Measurements from ENCODE around the gene TGFB2.

Gene TGFB2

DNA sequence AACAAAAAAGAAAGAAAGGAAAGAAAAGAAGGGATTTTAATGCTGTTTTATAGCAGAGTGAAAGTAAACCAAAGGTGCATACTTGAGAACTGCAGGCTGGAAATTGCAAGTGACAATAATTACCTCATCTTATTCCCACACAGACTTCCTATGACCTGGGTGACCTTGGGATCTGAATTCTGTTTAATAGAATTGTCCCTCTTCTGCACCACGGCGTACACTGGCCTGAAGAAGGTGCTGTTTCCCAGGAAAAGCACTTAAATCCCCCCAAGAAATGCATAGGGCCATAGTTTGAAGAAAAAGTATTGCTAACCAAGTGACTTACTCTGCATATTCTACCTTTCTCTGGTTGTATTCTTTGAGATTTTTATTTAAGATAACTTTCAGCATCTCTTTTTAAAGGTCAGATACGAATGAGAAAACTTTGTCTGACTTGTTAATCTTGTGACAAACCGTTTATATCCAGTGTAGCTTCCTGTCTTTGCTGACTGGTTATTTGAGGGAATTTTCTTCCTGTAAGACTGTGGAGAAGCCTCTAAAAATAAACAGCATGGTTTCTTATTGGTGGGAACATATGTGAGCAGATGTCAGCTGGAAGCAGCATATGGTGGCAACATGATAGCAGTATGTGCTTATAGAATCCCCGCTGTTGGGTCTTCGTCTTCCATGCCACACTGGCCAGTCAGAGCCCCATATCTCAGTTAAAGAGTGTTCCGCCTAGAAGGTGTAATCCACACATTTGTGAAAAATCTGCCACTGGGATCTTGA is 16.3 kb downstream of the TGFB2 start:
- DNase-seq (ENCODE audit: low read depth in 2 of 2): no peak

DNA sequence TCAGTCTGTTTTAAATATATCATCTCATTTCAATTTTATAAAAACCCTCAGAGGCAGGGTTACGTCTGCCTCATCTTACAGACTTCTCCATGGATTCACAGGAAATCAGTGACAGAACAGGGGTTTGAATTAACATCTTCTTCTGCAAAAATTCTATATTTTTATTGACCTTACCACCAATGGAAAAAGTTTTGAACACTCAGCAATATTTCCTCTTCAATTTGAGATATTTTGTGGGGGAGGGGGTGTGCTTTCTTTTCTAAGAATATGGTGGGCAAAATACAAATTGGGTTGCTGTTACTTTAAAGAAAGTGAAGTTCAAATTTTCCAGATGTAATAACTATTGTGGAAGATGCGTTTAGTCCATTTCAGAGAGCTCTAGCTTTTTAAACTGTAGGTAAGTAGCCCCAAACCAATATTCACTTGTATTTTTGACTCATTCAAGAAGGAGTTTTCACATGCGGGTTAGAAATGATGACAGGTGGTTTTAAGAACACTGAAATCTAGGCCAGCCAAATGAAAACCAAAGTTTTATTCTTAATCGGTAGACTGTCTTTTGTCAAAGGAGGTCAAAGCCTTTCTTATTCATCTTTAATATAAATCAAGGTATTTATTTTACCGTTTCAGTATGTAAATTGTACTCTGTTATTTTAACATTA is 17.4 kb downstream of the TGFB2 start:
- no peak for DNase-seq (ENCODE audit: low read depth in 2 of 2)

DNA sequence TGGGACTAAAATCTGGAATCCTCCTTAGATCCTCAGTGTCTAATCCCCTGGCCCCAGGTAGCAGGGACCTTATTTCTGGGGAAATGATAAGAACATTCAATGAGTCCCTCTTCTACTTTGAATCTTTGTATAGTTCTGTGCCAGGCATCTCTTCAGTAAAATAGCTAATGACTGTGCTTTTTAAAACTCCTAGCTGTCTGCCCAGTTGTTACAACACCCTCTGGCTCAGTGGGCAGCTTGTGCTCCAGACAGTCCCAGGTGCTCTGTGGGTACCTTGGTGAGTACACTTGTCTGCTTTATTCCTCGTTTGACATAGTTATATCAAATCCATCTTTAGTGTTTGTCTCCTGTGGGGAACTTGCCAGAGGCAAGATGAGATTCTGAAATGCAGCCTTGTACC is 18.0 kb downstream of the TGFB2 start:
- DNase-seq (ENCODE audit: low read depth in 2 of 2): no peak

DNA sequence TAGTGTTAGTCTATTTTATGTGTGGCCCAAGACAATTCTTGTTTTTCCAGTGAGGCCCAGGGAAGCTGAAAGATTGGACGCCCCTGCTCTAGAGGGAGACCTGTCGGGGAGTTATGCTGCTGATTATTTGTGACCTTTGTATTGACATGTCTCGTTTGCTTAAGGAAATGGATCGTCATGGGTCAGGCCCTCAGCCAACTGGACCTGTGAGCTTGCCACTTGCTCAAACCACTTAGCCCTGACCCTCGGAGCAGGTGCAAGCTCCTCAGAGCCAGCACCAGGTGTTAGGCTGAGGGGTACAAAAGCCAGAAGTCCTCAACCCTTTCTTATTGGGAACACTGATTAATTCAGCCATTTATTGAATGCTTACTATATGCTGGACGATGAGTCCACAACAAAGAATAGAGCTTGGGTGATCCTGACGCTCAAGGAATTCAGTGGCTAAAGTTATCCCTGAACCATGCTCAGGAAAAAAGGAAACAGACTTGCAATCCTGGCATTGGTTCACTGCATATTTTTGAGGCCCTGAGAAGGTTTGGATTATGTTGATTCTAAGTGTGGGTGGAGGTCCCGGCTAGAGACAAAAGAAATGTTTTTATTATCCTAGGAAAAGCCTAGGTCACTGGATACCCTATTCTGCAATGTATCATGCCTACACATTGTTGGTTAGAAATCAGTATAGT is 19.0 kb downstream of the TGFB2 start:
- DNase-seq (ENCODE audit: low read depth in 2 of 2): no peak

DNA sequence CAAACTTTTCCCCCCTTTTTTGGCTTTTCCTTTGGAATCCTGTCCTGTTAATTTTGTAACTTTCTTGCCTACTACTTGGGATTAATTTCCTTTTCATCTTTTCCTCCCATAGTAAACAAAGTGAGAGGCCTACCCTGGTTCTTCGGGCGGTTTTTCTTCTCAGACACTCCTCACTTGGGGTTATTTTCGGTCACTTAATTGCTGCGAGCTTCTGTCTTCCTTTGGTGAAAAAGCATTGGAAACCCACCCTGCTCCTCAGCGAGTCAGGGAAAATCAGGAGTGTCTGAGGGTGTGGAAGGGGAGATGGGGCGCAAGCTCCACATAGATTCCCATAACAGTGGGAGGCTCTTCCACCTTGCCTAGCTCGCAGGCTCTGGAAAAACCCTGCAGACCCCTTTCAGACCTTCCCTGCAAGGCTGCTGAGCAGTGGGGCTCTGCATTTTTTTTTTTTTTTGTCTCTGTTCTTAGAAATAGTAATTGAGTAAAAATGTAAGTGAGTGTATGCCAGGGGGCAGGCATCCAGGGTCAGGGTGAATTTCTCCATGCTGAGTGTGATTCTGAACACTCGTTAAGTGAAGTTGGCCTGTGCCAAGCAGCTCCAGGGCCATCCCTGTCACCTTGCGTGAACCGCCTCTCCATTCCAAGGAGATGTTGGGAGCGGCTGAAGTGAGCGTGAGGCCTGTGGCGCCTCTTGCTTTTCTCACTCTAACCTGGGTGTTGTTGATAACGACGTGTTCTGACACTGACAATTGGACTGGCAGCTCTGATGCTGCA is 20.3 kb downstream of the TGFB2 start:
- DNase-seq (ENCODE audit: low read depth in 2 of 2): no peak

DNA sequence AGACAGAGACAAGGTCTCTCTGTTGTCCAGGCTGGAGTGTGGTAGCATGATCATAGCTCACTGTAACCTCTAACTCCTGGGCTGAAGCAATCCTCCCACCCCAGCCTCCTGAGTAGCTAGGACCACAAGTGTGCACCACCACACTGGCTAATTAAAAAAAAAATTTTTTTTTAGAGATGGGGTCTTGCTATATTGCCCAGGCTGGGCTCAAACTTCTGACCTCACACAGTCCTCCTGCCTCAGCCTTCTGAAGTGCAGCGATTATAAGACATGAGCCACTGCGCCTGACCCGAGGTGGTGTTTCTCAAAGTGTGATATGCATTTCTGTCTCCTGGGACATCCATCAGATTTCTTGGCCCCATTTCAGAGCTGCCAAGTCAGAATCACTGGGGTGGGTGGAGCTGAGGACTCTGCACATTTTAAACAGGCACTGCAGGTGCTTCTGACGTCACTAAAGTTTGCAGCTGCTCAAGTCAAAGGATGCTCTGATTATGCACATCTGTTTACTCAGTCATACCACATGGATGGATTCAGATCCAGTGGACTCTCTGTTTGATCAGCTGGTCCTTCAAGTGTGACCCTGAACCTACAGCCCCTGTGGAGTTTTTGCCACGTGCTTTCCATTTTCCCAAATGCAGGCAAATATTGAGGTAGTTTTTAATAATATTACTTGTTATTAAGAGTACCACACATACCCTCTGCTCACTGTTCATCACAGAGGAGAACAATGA is 21.4 kb downstream of the TGFB2 start:
- DNase-seq (ENCODE audit: low read depth in 2 of 2): no peak

DNA sequence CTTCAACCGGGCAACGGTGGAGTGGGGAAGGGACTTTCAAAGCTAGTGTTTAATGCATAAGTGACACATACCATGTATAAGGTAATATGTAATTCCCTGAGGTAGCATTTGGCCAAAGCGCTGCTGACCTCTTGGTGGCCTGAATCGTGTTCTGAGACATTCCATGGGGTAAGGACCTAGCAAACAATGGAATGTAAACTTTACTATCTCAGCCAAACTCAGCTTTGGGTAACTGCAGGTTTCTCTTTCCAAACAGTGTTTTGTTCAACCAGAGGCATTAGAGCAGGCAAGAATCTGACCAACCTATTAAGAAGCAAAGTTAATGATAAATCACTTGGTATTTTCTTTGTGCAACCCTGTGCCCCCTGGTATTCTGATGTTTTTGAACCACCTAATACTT is 22.0 kb downstream of the TGFB2 start:
- DNase-seq (ENCODE audit: low read depth in 2 of 2): no peak

DNA sequence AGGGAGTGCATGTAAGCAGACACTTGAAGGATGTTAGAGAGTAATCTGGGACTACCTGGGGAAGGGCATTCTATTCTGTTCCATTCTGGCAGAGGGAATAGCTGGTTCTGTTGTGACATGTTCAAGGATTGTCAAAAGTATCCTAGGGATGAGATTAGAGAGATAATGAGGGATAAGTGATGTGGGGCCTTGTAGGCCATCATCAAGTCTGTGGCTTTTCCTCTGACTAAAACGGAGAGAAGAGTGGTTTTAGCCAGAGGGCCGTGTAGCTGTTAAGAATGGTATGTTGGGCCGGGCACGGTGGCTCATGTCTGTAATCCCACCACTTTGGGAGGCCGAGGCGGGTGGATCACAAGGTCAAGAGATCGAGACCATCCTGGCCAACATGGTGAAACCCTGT is 23.6 kb downstream of the TGFB2 start:
- DNase-seq (ENCODE audit: low read depth in 2 of 2): no peak

DNA sequence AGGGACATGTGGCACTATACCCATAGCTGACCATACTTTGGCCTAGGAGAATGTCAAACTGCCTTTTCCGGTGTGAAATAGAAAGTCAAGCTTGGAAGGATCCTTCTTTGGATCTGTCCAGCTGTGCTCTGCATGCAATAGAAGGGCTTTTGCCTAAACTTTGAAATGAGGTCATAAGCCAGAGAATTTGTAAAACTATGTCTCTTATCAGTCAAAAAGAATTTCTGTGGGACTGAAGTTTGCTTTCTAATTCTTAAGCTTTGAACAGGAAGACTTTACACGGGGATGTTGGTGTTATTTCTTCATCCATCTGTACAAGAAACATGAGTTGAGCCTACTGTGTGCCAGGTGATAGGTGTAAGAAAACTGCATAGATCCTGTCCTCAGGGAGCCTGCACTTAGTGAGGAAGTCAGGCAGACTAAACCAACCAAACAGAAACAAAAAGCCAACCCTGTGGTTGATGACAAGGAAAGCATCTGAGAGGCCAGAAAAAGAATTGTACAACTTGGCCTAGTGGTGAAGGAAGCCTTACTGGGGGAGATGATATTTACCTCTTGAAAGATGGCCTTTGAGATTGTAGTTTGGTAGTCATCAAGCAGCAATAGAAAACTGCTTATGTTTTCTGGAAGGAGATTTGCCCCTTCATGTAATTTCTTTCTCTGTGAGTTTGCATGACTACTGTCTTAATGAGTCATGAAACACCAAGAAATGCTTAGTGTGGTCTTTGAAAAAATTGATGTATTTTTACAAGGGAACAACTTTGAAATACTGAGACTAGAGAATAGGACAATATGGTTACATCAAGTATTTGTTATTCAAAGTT is 24.8 kb downstream of the TGFB2 start:
- DNase-seq (ENCODE audit: low read depth in 2 of 2): no peak

DNA sequence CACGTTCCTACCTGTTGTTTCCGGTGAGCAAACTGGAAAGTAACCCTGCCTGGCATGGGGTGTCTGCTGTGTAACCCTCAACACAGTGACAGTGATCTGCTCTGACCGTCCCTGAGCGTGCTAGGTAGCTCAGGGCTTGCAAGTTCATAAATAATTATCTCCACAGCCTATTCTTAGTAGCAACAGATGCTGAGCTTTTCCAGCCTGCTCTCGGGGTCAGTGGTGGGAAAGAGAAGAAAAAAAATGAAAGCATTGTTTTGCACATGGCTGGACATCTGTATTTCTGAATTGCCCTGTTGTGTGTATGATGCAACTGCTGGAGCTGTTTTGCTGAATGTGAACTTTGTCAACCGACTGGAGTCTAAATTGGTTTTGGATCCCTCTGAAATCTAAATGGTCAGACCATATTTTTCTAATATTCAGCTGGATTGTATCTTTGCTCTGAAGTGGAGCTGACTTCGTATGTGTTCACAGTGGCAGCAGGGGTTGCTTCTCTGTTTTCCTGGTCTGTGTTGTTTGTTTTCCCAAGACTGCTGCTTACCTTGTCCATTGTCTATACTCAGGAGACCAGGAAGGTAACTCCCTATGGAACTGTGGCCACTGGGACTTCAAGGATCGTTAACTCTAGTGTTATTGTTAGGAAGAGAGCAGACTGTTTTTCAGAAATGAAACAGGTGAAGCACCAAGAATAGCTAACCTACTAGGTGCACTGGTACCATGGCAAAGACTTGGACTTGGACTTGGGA is 27.0 kb downstream of the TGFB2 start:
- no peak for DNase-seq (ENCODE audit: low read depth in 2 of 2)

DNA sequence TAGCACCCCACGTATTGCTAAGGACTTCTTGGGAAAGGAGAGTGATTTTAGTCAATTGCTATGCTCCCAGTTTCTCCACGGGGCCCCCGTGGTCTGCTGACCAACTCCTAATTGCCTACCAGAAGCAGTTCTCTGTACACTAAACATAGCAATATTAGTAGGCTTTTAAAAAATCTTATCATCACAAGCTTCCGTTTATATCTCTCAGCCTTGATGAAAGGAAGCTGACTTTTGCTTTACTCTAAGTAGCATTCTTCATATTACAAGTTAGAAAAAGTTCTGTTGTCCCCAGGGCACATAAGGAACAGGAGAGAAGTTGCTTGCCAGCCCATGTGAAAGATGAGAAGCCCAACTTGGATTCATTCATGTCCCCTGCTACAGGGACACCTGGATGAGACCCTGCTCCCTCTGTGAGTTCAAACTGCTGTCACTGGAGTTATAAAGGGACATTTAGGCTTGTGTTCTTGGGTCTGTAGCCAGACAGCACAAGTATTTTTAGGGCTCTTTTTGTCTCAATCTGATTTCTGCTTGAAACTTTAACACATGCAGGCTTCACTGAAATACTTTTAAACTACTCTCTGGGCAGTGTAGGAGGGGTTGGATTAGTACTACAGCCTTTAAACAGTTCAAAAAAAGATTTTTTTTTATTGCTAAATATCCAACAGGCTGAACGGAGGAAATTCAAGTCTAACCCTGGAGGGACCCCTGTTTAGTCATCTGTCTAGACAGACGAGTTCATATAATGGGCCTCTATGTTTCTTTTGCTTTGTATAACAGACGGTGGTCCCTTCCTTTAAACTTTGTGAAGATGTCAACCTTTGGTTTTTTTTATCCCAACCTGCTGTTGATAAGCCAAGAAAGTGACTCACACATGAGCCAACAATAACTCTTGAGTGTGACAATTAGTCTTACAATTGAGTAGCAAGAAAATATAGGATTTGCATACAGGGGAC is 29.5 kb downstream of the TGFB2 start:
- no peak for DNase-seq (ENCODE audit: low read depth in 2 of 2)

DNA sequence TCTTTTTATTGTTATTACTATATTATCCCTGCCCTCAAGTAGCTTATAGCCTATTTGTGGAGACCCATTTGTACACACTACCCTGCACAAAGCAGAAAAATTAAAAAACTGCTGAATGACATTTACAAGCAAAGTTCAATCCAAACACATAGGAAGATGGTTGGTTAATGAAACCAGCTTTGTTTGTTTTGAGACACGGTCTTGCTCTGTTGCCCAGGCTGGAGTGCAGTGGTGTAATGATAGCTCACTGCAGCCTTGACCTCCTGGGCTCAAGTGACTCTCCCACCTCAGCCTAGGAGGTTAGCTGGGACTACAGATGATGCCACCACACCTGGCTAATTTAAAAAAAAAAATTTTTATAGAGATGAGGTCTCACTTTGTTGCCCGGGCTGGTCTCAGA is 31.6 kb downstream of the TGFB2 start:
- DNase-seq (ENCODE audit: low read depth in 2 of 2): no peak

DNA sequence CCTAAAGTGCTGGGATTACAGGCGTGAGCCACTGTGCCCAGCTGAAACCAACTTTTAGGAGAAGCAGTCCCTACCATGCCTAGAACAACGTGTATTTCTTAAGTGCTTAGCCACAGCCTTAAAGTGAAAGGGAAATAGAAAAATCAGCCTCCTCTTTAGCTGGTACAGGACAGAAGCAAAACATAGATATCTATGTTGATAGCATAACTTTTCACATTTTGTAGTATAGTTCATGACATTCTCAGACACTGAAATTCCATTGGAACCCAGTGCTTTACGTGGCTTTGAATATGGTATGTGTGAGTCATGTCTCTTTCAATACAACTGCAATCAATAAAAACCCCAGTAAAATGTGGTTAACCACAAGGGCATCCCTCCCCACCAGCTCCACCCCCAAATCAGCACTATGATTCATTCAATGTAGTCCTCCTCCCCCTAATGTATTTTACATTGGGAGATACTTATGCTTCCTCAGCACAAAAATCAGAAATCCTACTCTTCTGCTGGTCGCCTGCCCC is 32.1 kb downstream of the TGFB2 start:
- DNase-seq (ENCODE audit: low read depth in 2 of 2): peak; percentile 11 to 29

DNA sequence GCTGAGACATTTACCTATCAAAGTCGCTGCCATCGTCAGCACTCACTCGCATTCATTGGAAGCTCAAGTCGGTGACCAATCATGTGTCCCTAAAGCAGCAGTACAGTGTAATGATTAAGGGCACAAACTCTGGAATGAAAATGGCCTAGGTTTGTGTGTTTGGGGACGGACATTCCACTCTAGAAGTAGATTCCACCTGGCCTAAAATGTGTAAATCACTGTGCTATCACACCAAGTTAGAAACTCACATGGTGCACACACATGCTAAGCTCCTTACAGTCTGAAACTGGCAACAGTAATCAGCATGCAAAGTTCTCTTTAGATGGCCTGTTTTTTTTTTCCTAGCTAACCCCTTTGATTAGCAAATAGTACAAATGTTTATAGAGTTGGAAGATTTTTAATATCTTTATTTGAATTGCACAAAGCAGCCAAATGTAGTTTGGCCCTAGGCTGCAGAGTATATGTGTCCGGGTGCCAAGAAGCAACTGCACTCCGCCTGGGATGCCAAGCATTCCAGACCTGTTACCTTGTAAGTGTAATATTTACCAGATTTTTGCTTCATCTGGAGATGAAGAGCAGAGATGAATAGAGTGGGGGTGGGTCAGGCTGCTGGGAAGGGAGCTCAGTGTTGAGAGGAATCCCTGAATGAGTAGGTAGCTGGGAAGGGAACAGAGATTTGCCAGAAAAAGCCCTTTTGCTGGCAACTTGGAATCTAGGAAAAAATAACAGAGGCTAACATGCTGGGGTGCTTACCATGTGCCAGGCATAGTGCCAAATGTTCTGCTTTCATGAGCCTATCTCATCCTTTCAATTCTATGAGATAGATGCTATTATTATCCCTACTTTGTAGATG is 35.2 kb downstream of the TGFB2 start:
- no peak for DNase-seq (ENCODE audit: low read depth in 2 of 2)

DNA sequence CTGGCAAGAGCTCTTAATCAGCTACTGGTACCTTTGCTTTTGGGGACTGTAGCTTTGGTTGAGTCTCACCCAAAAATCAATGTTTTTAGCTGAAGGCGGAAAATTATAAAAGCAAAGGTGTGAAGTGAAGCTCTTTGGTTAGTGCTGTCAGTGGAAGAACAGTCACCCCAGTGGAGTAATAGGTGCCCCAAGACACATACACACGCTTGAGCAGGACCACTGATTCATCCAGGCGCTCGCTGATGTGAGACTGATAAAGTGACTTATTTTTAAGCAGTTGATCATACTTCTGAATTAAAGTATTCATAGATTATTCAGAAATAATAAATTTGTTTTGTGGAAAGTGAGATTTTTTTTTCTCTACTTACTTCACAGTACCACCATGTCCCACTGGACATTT is 37.1 kb downstream of the TGFB2 start:
- DNase-seq (ENCODE audit: low read depth in 2 of 2): no peak

DNA sequence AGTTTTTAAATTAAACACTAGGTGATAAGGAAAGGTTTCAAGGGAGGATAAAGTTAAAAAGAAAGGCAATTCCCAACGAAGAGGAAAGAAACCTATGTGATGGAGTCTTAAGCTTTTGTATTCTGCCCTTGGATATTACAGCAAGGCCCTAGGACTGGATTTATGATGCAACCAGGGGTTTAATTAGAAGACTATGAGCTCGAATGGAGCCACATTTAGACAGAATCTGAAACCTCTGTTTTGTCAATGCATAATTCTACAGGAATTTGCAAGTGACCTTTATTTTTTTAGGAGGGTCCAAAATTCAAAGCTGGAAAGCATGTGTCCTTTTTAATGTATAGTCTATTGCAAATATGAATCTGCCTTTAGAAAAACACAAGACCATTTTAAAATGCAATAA is 37.9 kb downstream of the TGFB2 start:
- no peak for DNase-seq (ENCODE audit: low read depth in 2 of 2)

DNA sequence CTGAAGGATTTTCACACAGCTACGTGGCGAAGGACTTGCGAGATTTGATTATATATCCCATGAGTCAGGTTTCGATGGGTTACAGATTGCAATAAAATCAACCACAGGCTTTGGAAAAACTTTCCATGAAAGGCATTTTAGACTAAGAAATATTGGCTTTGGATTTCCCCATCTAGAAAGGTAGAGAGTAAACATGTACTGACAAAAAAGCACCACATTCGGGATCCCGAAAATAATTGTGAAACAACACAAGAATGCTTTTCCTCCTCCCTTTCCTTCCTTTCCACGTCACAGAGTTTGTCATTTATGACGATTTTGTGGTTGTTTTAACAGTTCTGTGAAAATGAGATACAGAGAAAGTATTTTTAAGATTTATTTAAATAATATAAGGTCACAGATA is 38.5 kb downstream of the TGFB2 start:
- no peak for DNase-seq (ENCODE audit: low read depth in 2 of 2)

DNA sequence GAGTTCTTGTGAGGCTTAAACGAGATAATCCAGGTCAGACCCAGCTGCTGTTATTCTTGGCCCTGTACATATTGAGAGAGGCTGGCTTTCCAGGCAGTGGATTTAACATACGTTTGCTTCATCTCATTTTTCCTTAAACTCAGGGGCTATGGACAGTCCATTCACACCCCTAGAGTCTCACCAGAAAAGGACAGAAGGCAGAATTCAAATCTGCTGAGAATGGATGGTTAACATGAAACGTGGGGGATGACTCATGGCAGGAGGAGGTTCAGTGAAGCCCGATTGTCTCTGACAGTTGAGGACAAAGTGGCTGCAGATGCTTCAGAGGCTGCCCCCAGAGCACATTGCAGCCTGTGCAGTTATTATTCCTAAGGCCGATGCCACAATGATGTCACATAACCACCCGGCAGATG is 39.5 kb downstream of the TGFB2 start:
- no peak for DNase-seq (ENCODE audit: low read depth in 2 of 2)
